ENCODE results near the gene SEC61A1. TPM values are rescaled to one million over a fixed set of nuclear protein-coding genes. Genes with fewer than 3 reads are reported as not detected.

SEC61A1 gene
- total RNA-seq, 4 donors from 2014 or later = 75.1 to 139 (median 124) TPM

GRCh38 chr3:128113817-128114794, 61.9 kb downstream of the SEC61A1 start:
- peak overlapping the region in 2 of 4 donors; percentile 10 to 59 for H3K27ac ChIP-seq
- no peaks in the 10 kb centered on the region for H3K27me3 ChIP-seq
- peaks cover 0 to 13% (median 0%) of the 10 kb centered on the region in 3 donors for H3K36me3 ChIP-seq
- no peak for TF ChIP-seq POLR2A (IDR thresholded peaks at IDR 0.05)
- TF ChIP-seq CTCF (IDR thresholded peaks at IDR 0.05) = no peak
- DNase-seq = peak in 2 of 3 donors; percentile 66 to 67
- peaks cover 0 to 5% (median 0%) of the 10 kb centered on the region in 4 donors for H3K4me1 ChIP-seq
- no peak overlapping the region for H3K4me3 ChIP-seq
- no peaks in the 10 kb centered on the region for H3K9me3 ChIP-seq

Small RNAs within 50 kb of the gene (small RNA-seq; reads per million reads assigned to genes)
- 0.12 to 0.13 reads per million in 2 donors for gene RNU2-37P

Other genes starting within 250 kb of the SEC61A1 start
- 100 to 1,000 TPM in 3 of 4 donors, 10 to 100 TPM in 1; 56.1 to 180 (median 143) TPM for gene MGLL, start 229.9 kb upstream of the SEC61A1 start, total RNA-seq
- gene KBTBD12, start 137.2 kb upstream of the SEC61A1 start, total RNA-seq = 1 to 10 TPM; 1.5 to 3.5 (median 2.8) TPM
- 10 to 100 TPM in 3 of 4 donors, 1 to 10 TPM in 1; 8.9 to 22.3 (median 14.5) TPM for gene RUVBL1, start 71.4 kb downstream of the SEC61A1 start, total RNA-seq
- gene EEFSEC, start 101.0 kb downstream of the SEC61A1 start, total RNA-seq = 10 to 100 TPM; 11.7 to 50.3 (median 19.6) TPM